GM18867 (cell line): ENCODE data around the gene RNU2-1.
"Not testable (repeated sequence)": the region's sequence is repeated elsewhere in the genome, so short reads cannot be mapped to it uniquely, and the experiment has no call there.

Source experiments
- ATAC-seq: cut with Tn5 transposase; IDR thresholded peaks from one replicate; pipeline ENCODE4 v1.9.1; 2021; ENCODE audit warnings: mild to moderate bottlenecking, moderate library complexity; ENCODE audit not compliant: unreplicated experiment

The RNU2-1 gene

GRCh38 chr17:43233877-43234276, at the start of gene RNU2-1:
Gene RNU2-1 (minus strand): TSS chr17:43233977.
- ATAC-seq, result not testable (repeated sequence)

- ATAC-seq, result not testable (repeated sequence)
Measured at GRCh38 chr17:43272914-43273313, 39.1 kb upstream of the RNU2-1 start.

- ATAC-seq, result not testable (repeated sequence)
Measured at GRCh38 chr17:43272483-43272882, 38.7 kb upstream of the RNU2-1 start.

GRCh38 chr17:43270552-43271504, 37.1 kb upstream of the RNU2-1 start:
- not testable (repeated sequence) for ATAC-seq

GRCh38 chr17:43246456-43246855, 12.7 kb upstream of the RNU2-1 start:
- not testable (repeated sequence) for ATAC-seq

GRCh38 chr17:43240596-43241352, 7.0 kb upstream of the RNU2-1 start:
- ATAC-seq, result not testable (repeated sequence)

- not testable (repeated sequence) for ATAC-seq
Measured at GRCh38 chr17:43239597-43239996, 5.8 kb upstream of the RNU2-1 start.

- ATAC-seq, result not testable (repeated sequence)
Measured at GRCh38 chr17:43233263-43233662, 514 bp downstream of the RNU2-1 start.

- not testable (repeated sequence) for ATAC-seq
Measured at GRCh38 chr17:43232021-43232699, 1.6 kb downstream of the RNU2-1 start.

- ATAC-seq, result not testable (repeated sequence)
Measured at GRCh38 chr17:43231205-43232020, 2.4 kb downstream of the RNU2-1 start.

GRCh38 chr17:43228020-43228782, 5.6 kb downstream of the RNU2-1 start, which contains the start of gene CCDC200:
Gene CCDC200 (minus strand): TSS chr17:43228623. CDS start chr17:43228554, 69 bp downstream.
- ATAC-seq, result not testable (repeated sequence)

GRCh38 chr17:43226393-43226792, 7.4 kb downstream of the RNU2-1 start:
- ATAC-seq, result no peak

- no peak for ATAC-seq
Measured at GRCh38 chr17:43224146-43224705, 9.6 kb downstream of the RNU2-1 start.

- no peak for ATAC-seq
Measured at GRCh38 chr17:43220511-43221125, 13.2 kb downstream of the RNU2-1 start.

GRCh38 chr17:43219746-43220380, 13.9 kb downstream of the RNU2-1 start:
- ATAC-seq, result no peak

- ATAC-seq, result no peak
Measured at GRCh38 chr17:43219001-43219400, 14.8 kb downstream of the RNU2-1 start.

- ATAC-seq, result no peak
Measured at GRCh38 chr17:43217614-43218087, 16.1 kb downstream of the RNU2-1 start.
